GM03348 (cell line): ENCODE measurements around the gene AKR1C8.
"Not testable (repeated sequence)": the region's sequence is repeated elsewhere in the genome, so short reads cannot be mapped to it uniquely, and the experiment has no call there.

Source experiments
- DNase-seq: peaks from one replicate; pipeline ENCODE4 v3.0.0; 2012; ENCODE audit warnings: low spot score

The AKR1C8 gene

GRCh38 chr10:5184987-5185775, at the start of gene AKR1C8:
TSS of gene AKR1C8 (minus strand) at chr10:5185150. CDS start at chr10:5185104, 46 bp downstream.
- no peak for DNase-seq

- DNase-seq: peak; percentile 57
Observed at GRCh38 chr10:5234106-5234860, 49.3 kb upstream of the AKR1C8 start.

- DNase-seq: no peak
Observed at GRCh38 chr10:5233324-5233723, 48.4 kb upstream of the AKR1C8 start.

- no peak for DNase-seq
Observed at GRCh38 chr10:5229019-5229418, 44.1 kb upstream of the AKR1C8 start.

GRCh38 chr10:5222942-5223341, 38.0 kb upstream of the AKR1C8 start:
- DNase-seq: not testable (repeated sequence)

- DNase-seq: no peak
Observed at GRCh38 chr10:5219262-5219661, 34.3 kb upstream of the AKR1C8 start.

GRCh38 chr10:5216801-5217200, 31.9 kb upstream of the AKR1C8 start:
- DNase-seq: no peak

- no peak for DNase-seq
Observed at GRCh38 chr10:5211696-5212536, 27.0 kb upstream of the AKR1C8 start.

GRCh38 chr10:5210261-5210660, 25.3 kb upstream of the AKR1C8 start:
- not testable (repeated sequence) for DNase-seq

- not testable (repeated sequence) for DNase-seq
Observed at GRCh38 chr10:5209776-5210175, 24.8 kb upstream of the AKR1C8 start.

- no peak for DNase-seq
Observed at GRCh38 chr10:5206799-5207198, 21.8 kb upstream of the AKR1C8 start.

GRCh38 chr10:5199398-5199797, 14.4 kb upstream of the AKR1C8 start:
- DNase-seq: no peak

GRCh38 chr10:5198386-5198785, 13.4 kb upstream of the AKR1C8 start:
- DNase-seq: peak; percentile 22

- DNase-seq: peak; percentile 8
Observed at GRCh38 chr10:5196702-5197113, 11.8 kb upstream of the AKR1C8 start, which contains the start of gene AKR1C4. TSS of gene AKR1C4 (plus strand) at chr10:5196837. CDS start at chr10:5196868, 31 bp downstream.

- DNase-seq: no peak
Observed at GRCh38 chr10:5195727-5196374, 10.9 kb upstream of the AKR1C8 start.

GRCh38 chr10:5194431-5194830, 9.5 kb upstream of the AKR1C8 start:
- no peak for DNase-seq

GRCh38 chr10:5188358-5188757, 3.4 kb upstream of the AKR1C8 start:
- DNase-seq: no peak

- no peak for DNase-seq
Observed at GRCh38 chr10:5187867-5188266, 2.9 kb upstream of the AKR1C8 start.

- DNase-seq: no peak
Observed at GRCh38 chr10:5183923-5184322, 1.0 kb downstream of the AKR1C8 start.

GRCh38 chr10:5180503-5180902, 4.4 kb downstream of the AKR1C8 start:
- DNase-seq: not testable (repeated sequence)

GRCh38 chr10:5175581-5175980, 9.4 kb downstream of the AKR1C8 start:
- not testable (repeated sequence) for DNase-seq
